ENCODE measurements around the gene CST11.

The CST11 gene

GRCh38 chr20:23420943-23421931, 31.4 kb downstream of the CST11 start, which contains the start of gene NAPB:
TSS of gene NAPB (minus strand) at chr20:23421488. CDS start at chr20:23421402, 86 bp downstream.
- Histone ChIP-seq H3K27me3 (ENCODE audit: control insufficient read depth, low read length) (no peaks in the 10 kb centered on the region), H3K79me2 (ENCODE audit: control insufficient read depth, low read length) (peaks cover 46% of the 10 kb centered on the region), H3K9me3 (ENCODE audit: control insufficient read depth, insufficient read depth, low read length) (no peaks in the 10 kb centered on the region), H3K4me1 (ENCODE audit: control insufficient read depth, low read length) (peaks cover 18% of the 10 kb centered on the region), H3F3A (ENCODE audit: control insufficient read depth, insufficient read depth) (no peaks in the 10 kb centered on the region), H4K20me1 (ENCODE audit: control insufficient read depth, insufficient read depth, low read depth, low read length) (no peaks in the 10 kb centered on the region), H3K4me3 (ENCODE audit: low read length) (peak within 1 kb of the TSS; percentile 91), H3K4me2 (ENCODE audit: low read length) (peak within 1 kb of the TSS; percentile 86), H3K36me3 (ENCODE audit: control insufficient read depth, low read length) (0 out of 2 replicates have a peak, but pooled peaks cover 3% of the 10 kb centered on the region), H3K27ac (ENCODE audit: low read depth, low read length) (peak within 1 kb of the TSS; percentile 20; the same call in 1 of the 2 replicates), H3K9me2 (replicated peaks; ENCODE audit: control insufficient read depth, low read length) (no peaks in the 10 kb centered on the region)
- TF ChIP-seq EZH2phosphoT487 (IDR thresholded peaks at IDR 0.05; ENCODE audit: borderline replicate concordance, low read length) (no peak), CTCF (IDR thresholded peaks at IDR 0.05; ENCODE audit: low read depth, low read length, poor library complexity, severe bottlenecking) (peak; percentile 41)

- no peaks in the 10 kb centered on the region for H3K27me3 ChIP-seq (ENCODE audit: control insufficient read depth, low read length)
- H4K20me1 ChIP-seq (ENCODE audit: control insufficient read depth, insufficient read depth, low read depth, low read length) = no peaks in the 10 kb centered on the region
- peak overlapping the region; percentile 91 for H3K4me3 ChIP-seq (ENCODE audit: low read length)
- no peaks in the 10 kb centered on the region for H3F3A ChIP-seq (ENCODE audit: control insufficient read depth, insufficient read depth)
- H3K27ac ChIP-seq (ENCODE audit: low read depth, low read length) = no peak overlapping the region
- TF ChIP-seq EZH2phosphoT487 (IDR thresholded peaks at IDR 0.05; ENCODE audit: borderline replicate concordance, low read length) (no peak), CTCF (IDR thresholded peaks at IDR 0.05; ENCODE audit: low read depth, low read length, poor library complexity, severe bottlenecking) (no peak)
- peak overlapping the region; percentile 86 for H3K4me2 ChIP-seq (ENCODE audit: low read length)
- peaks cover 18% of the 10 kb centered on the region for H3K4me1 ChIP-seq (ENCODE audit: control insufficient read depth, low read length)
- 0 out of 2 replicates have a peak, but pooled peaks cover 3% of the 10 kb centered on the region for H3K36me3 ChIP-seq (ENCODE audit: control insufficient read depth, low read length)
- H3K9me2 ChIP-seq (replicated peaks; ENCODE audit: control insufficient read depth, low read length) = no peaks in the 10 kb centered on the region
- H3K79me2 ChIP-seq (ENCODE audit: control insufficient read depth, low read length) = peaks cover 56% of the 10 kb centered on the region
- H3K9me3 ChIP-seq (ENCODE audit: control insufficient read depth, insufficient read depth, low read length) = no peaks in the 10 kb centered on the region
Observed at GRCh38 chr20:23419995-23420901, 32.4 kb downstream of the CST11 start.

GRCh38 chr20:23419657-23419994, 33.0 kb downstream of the CST11 start:
- Histone ChIP-seq H3K27me3 (ENCODE audit: control insufficient read depth, low read length) (no peaks in the 10 kb centered on the region), H3F3A (ENCODE audit: control insufficient read depth, insufficient read depth) (no peaks in the 10 kb centered on the region), H3K27ac (ENCODE audit: low read depth, low read length) (no peak overlapping the region), H3K36me3 (ENCODE audit: control insufficient read depth, low read length) (0 out of 2 replicates have a peak, but pooled peaks cover 3% of the 10 kb centered on the region), H3K9me2 (replicated peaks; ENCODE audit: control insufficient read depth, low read length) (no peaks in the 10 kb centered on the region), H3K4me2 (ENCODE audit: low read length) (peak overlapping the region; percentile 86), H3K9me3 (ENCODE audit: control insufficient read depth, insufficient read depth, low read length) (no peaks in the 10 kb centered on the region), H4K20me1 (ENCODE audit: control insufficient read depth, insufficient read depth, low read depth, low read length) (no peaks in the 10 kb centered on the region), H3K79me2 (ENCODE audit: control insufficient read depth, low read length) (peaks cover 60% of the 10 kb centered on the region), H3K4me3 (ENCODE audit: low read length) (peak overlapping the region; percentile 91), H3K4me1 (ENCODE audit: control insufficient read depth, low read length) (peaks cover 18% of the 10 kb centered on the region)
- no peak for TF ChIP-seq EZH2phosphoT487 (IDR thresholded peaks at IDR 0.05; ENCODE audit: borderline replicate concordance, low read length)
- TF ChIP-seq CTCF (IDR thresholded peaks at IDR 0.05; ENCODE audit: low read depth, low read length, poor library complexity, severe bottlenecking) = no peak

Measured in DOHH2 (cell line).